ENCODE data around the gene SUCLG2.

The SUCLG2 gene

DNA sequence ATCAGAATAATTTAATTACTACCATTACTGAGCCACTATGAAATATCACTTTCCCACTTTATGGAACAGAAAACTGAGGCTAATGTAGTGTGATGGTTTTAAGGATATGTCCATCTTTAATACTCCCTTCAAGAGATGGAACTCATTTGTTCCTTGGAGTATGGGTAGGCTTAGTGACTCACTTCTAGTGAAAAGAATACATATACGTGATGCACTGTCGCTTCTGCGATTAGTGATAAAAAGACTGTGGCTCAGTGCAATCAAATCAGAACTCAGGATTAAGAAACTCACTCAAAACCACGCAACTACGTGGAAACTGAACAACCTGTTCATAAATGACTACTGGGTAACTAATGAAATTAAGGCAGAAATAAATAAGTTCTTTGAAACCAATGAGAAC lies 216.6 kb downstream of the SUCLG2 start:
- DNase-seq (ENCODE audit: low spot score in 2 of 2) (no peak), ATAC-seq (replicated peaks; ENCODE audit: extremely low read depth, poor library complexity, severe bottlenecking) (no peak)
- H3K36me3 Mint-ChIP-seq (ENCODE audit: insufficient read depth): peaks cover 5% of the 10 kb centered on the region
- H3K9me3 Mint-ChIP-seq: no peaks in the 10 kb centered on the region
- no peaks in the 10 kb centered on the region for H3K27me3 Mint-ChIP-seq
- no peak overlapping the region for H3K27ac Mint-ChIP-seq (ENCODE audit: low read depth)
- no peak overlapping the region for H3K4me3 Mint-ChIP-seq
- H3K4me1 Mint-ChIP-seq: peaks cover 23% of the 10 kb centered on the region

- Mint-ChIP-seq H3K9me3 (no peaks in the 10 kb centered on the region), H3K4me3 (no peak overlapping the region), H3K27me3 (no peaks in the 10 kb centered on the region), H3K4me1 (peaks cover 23% of the 10 kb centered on the region), H3K36me3 (ENCODE audit: insufficient read depth) (peaks cover 5% of the 10 kb centered on the region), H3K27ac (ENCODE audit: low read depth) (no peak overlapping the region)
- ATAC-seq (replicated peaks; ENCODE audit: extremely low read depth, poor library complexity, severe bottlenecking): no peak
- no peak for DNase-seq (ENCODE audit: low spot score in 2 of 2)
Observed at GRCh38 chr3:67437090-67437489, 217.3 kb downstream of the SUCLG2 start.

DNA sequence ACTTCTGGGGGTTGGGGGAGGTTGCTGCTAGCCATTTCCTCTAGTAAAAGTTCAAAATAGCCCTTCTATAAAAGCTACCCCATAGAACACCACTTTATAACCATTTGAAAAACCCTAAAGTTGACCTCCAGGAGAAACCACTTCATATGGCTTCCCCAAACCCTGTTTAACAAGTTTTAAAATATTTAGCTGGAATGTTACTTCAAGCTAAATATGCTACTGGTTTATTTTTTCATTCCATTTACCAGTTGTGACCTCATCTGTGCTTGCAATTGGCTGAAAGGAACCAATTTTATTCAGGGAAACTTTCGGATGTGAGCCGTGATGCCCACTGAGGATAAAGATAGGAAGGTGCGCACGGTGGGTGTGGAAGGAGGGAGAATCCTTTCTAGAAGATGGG lies 221.3 kb downstream of the SUCLG2 start:
- H3K36me3 Mint-ChIP-seq (ENCODE audit: insufficient read depth): peaks cover 3% of the 10 kb centered on the region

GRCh38 chr3:67431887-67432286 lies 222.5 kb downstream of the SUCLG2 start:
- no peaks in the 10 kb centered on the region for H3K27me3 Mint-ChIP-seq
- H3K27ac Mint-ChIP-seq (ENCODE audit: low read depth): no peak overlapping the region
- DNase-seq (ENCODE audit: low spot score in 2 of 2) (no peak), ATAC-seq (replicated peaks; ENCODE audit: extremely low read depth, poor library complexity, severe bottlenecking) (no peak)
- no peak overlapping the region for H3K4me3 Mint-ChIP-seq
- H3K36me3 Mint-ChIP-seq (ENCODE audit: insufficient read depth): peaks cover 3% of the 10 kb centered on the region
- no peaks in the 10 kb centered on the region for H3K9me3 Mint-ChIP-seq
- H3K4me1 Mint-ChIP-seq: peaks cover 21% of the 10 kb centered on the region

More for the DNA sequence above, 221.3 kb downstream of the SUCLG2 start:
- Mint-ChIP-seq H3K27ac (ENCODE audit: low read depth) (no peak overlapping the region), H3K9me3 (no peaks in the 10 kb centered on the region), H3K4me3 (no peak overlapping the region), H3K27me3 (no peaks in the 10 kb centered on the region), H3K4me1 (peaks cover 24% of the 10 kb centered on the region)
- no peak for ATAC-seq (replicated peaks; ENCODE audit: extremely low read depth, poor library complexity, severe bottlenecking)
- DNase-seq (ENCODE audit: low spot score in 2 of 2): no peak

- H3K9me3 Mint-ChIP-seq: peaks cover 11% of the 10 kb centered on the region
- H3K4me3 Mint-ChIP-seq: no peak overlapping the region
- no peak overlapping the region for H3K27ac Mint-ChIP-seq (ENCODE audit: low read depth)
- H3K27me3 Mint-ChIP-seq: no peaks in the 10 kb centered on the region
- ATAC-seq (replicated peaks; ENCODE audit: extremely low read depth, poor library complexity, severe bottlenecking) (no peak), DNase-seq (ENCODE audit: low spot score in 2 of 2) (no peak)
- H3K36me3 Mint-ChIP-seq (ENCODE audit: insufficient read depth): peaks cover 4% of the 10 kb centered on the region
- peaks cover 25% of the 10 kb centered on the region for H3K4me1 Mint-ChIP-seq
Observed at GRCh38 chr3:67423722-67424121, 230.7 kb downstream of the SUCLG2 start.

GRCh38 chr3:67421912-67422311 lies 232.5 kb downstream of the SUCLG2 start:
- Mint-ChIP-seq H3K4me3 (no peak overlapping the region), H3K27me3 (no peaks in the 10 kb centered on the region), H3K36me3 (ENCODE audit: insufficient read depth) (peaks cover 5% of the 10 kb centered on the region)

GRCh38 chr3:67419779-67420178 lies 234.6 kb downstream of the SUCLG2 start:
- H3K27me3 Mint-ChIP-seq: no peaks in the 10 kb centered on the region
- no peak overlapping the region for H3K4me3 Mint-ChIP-seq
- no peak overlapping the region for H3K27ac Mint-ChIP-seq (ENCODE audit: low read depth)
- DNase-seq (ENCODE audit: low spot score in 2 of 2) (no peak), ATAC-seq (replicated peaks; ENCODE audit: extremely low read depth, poor library complexity, severe bottlenecking) (no peak)
- peaks cover 8% of the 10 kb centered on the region for H3K9me3 Mint-ChIP-seq
- H3K36me3 Mint-ChIP-seq (ENCODE audit: insufficient read depth): peaks cover 2% of the 10 kb centered on the region
- H3K4me1 Mint-ChIP-seq: peaks cover 32% of the 10 kb centered on the region

More at GRCh38 chr3:67421912-67422311, 232.5 kb downstream of the SUCLG2 start:
- DNase-seq (ENCODE audit: low spot score in 2 of 2) (no peak), ATAC-seq (replicated peaks; ENCODE audit: extremely low read depth, poor library complexity, severe bottlenecking) (no peak)
- Mint-ChIP-seq H3K4me1 (peaks cover 25% of the 10 kb centered on the region), H3K27ac (ENCODE audit: low read depth) (no peak overlapping the region), H3K9me3 (peaks cover 11% of the 10 kb centered on the region)

- Mint-ChIP-seq H3K36me3 (ENCODE audit: insufficient read depth) (peaks cover 4% of the 10 kb centered on the region), H3K9me3 (peaks cover 6% of the 10 kb centered on the region), H3K4me1 (peaks cover 28% of the 10 kb centered on the region), H3K27me3 (no peaks in the 10 kb centered on the region), H3K27ac (ENCODE audit: low read depth) (no peak overlapping the region), H3K4me3 (no peak overlapping the region)
- ATAC-seq (replicated peaks; ENCODE audit: extremely low read depth, poor library complexity, severe bottlenecking) (no peak), DNase-seq (ENCODE audit: low spot score in 2 of 2) (no peak)
Observed at GRCh38 chr3:67419218-67419529, 235.2 kb downstream of the SUCLG2 start.

GRCh38 chr3:67418426-67419217 lies 235.8 kb downstream of the SUCLG2 start:
- H3K9me3 Mint-ChIP-seq: peaks cover 6% of the 10 kb centered on the region
- H3K27ac Mint-ChIP-seq (ENCODE audit: low read depth): no peak overlapping the region
- ATAC-seq (replicated peaks; ENCODE audit: extremely low read depth, poor library complexity, severe bottlenecking) (no peak), DNase-seq (ENCODE audit: low spot score in 2 of 2) (no peak)
- H3K27me3 Mint-ChIP-seq: no peaks in the 10 kb centered on the region
- peaks cover 23% of the 10 kb centered on the region for H3K4me1 Mint-ChIP-seq
- no peak overlapping the region for H3K4me3 Mint-ChIP-seq
- peaks cover 4% of the 10 kb centered on the region for H3K36me3 Mint-ChIP-seq (ENCODE audit: insufficient read depth)

- Mint-ChIP-seq H3K27ac (ENCODE audit: low read depth) (no peak overlapping the region), H3K9me3 (peaks cover 6% of the 10 kb centered on the region), H3K36me3 (ENCODE audit: insufficient read depth) (peaks cover 4% of the 10 kb centered on the region), H3K4me1 (peaks cover 25% of the 10 kb centered on the region), H3K27me3 (no peaks in the 10 kb centered on the region), H3K4me3 (no peak overlapping the region)
- no peak for ATAC-seq (replicated peaks; ENCODE audit: extremely low read depth, poor library complexity, severe bottlenecking)
- DNase-seq (ENCODE audit: low spot score in 2 of 2): no peak
Observed at GRCh38 chr3:67416703-67417102, 237.7 kb downstream of the SUCLG2 start.

DNA sequence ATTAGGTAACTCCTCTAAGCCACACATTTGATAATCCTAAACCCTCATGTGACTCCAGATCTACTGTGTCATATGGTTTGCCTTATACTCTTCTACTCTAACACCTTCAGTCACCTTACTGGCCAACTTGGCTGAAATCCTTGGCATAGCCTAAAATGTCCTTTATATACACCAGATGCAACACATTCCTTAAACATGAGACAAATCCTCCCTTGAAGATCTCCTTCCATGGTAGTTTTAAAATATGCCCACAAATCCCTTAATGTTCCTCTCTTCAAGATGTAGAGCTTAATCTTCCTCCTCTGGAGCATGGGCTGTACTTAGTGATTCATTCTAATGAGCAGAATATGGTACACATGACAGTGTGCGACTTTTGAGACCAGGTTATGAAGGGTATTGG lies 238.9 kb downstream of the SUCLG2 start:
- Mint-ChIP-seq H3K4me1 (peaks cover 25% of the 10 kb centered on the region), H3K36me3 (ENCODE audit: insufficient read depth) (peaks cover 4% of the 10 kb centered on the region), H3K27me3 (no peaks in the 10 kb centered on the region), H3K27ac (ENCODE audit: low read depth) (no peak overlapping the region), H3K4me3 (no peak overlapping the region), H3K9me3 (no peaks in the 10 kb centered on the region)
- DNase-seq (ENCODE audit: low spot score in 2 of 2) (no peak), ATAC-seq (replicated peaks; ENCODE audit: extremely low read depth, poor library complexity, severe bottlenecking) (no peak)

GRCh38 chr3:67414740-67415139 lies 239.7 kb downstream of the SUCLG2 start:
- peaks cover 32% of the 10 kb centered on the region for H3K4me1 Mint-ChIP-seq
- no peak overlapping the region for H3K27ac Mint-ChIP-seq (ENCODE audit: low read depth)
- H3K9me3 Mint-ChIP-seq: no peaks in the 10 kb centered on the region
- H3K36me3 Mint-ChIP-seq (ENCODE audit: insufficient read depth): peaks cover 4% of the 10 kb centered on the region
- DNase-seq (ENCODE audit: low spot score in 2 of 2) (no peak), ATAC-seq (replicated peaks; ENCODE audit: extremely low read depth, poor library complexity, severe bottlenecking) (no peak)
- H3K27me3 Mint-ChIP-seq: no peaks in the 10 kb centered on the region
- no peak overlapping the region for H3K4me3 Mint-ChIP-seq

GRCh38 chr3:67405193-67405592 lies 249.2 kb downstream of the SUCLG2 start:
- peaks cover 9% of the 10 kb centered on the region for H3K4me1 Mint-ChIP-seq
- H3K36me3 Mint-ChIP-seq (ENCODE audit: insufficient read depth): peaks cover 28% of the 10 kb centered on the region
- ATAC-seq (replicated peaks; ENCODE audit: extremely low read depth, poor library complexity, severe bottlenecking): no peak

More at GRCh38 chr3:67405193-67405592, 249.2 kb downstream of the SUCLG2 start:
- Mint-ChIP-seq H3K9me3 (no peaks in the 10 kb centered on the region), H3K27ac (ENCODE audit: low read depth) (no peak overlapping the region), H3K4me3 (no peak overlapping the region), H3K27me3 (no peaks in the 10 kb centered on the region)
- no peak for DNase-seq (ENCODE audit: low spot score in 2 of 2)

Measured in central memory CD8-positive, alpha-beta T cell (primary cell).